Suprapubic skin (tissue), 4 donors: Measurements from ENCODE around the gene PCBP3.

Experiments used
- EP300 ChIP-seq: sonication (generic); formaldehyde crosslinking; IDR thresholded peaks from one replicate; pipeline ENCODE4 v1.6.1; 2017; ENCODE audit warnings: antibody characterized with exemption
- POLR2A ChIP-seq, 2 donors: fragments of 450-650 bp; IDR thresholded peaks; one replicate each; pipeline ENCODE4 v1.6.1; 2017; ENCODE audit warnings: antibody characterized with exemption in 2 of 2, mild to moderate bottlenecking in 2 of 2, moderate library complexity in 2 of 2
- POLR2AphosphoS5 ChIP-seq, 3 donors: sonication (generic); formaldehyde crosslinking; IDR thresholded peaks; one replicate each; pipeline ENCODE4 v1.6.1; 2017; ENCODE audit warnings: antibody characterized with exemption in 3 of 3
- TF ChIP-seq, protein P1 (sequence below), 2 donors: fragments of 200-600 bp in 1 of 2; fragments of 450-650 bp in 1 of 2; sonication (generic) in 1 of 2; IDR thresholded peaks; one replicate each; pipeline ENCODE4 v1.5.1; 2016 to 2019; ENCODE audit warnings: antibody characterized with exemption in 2 of 2, mild to moderate bottlenecking in 1 of 2, moderate library complexity in 1 of 2

DNA sequence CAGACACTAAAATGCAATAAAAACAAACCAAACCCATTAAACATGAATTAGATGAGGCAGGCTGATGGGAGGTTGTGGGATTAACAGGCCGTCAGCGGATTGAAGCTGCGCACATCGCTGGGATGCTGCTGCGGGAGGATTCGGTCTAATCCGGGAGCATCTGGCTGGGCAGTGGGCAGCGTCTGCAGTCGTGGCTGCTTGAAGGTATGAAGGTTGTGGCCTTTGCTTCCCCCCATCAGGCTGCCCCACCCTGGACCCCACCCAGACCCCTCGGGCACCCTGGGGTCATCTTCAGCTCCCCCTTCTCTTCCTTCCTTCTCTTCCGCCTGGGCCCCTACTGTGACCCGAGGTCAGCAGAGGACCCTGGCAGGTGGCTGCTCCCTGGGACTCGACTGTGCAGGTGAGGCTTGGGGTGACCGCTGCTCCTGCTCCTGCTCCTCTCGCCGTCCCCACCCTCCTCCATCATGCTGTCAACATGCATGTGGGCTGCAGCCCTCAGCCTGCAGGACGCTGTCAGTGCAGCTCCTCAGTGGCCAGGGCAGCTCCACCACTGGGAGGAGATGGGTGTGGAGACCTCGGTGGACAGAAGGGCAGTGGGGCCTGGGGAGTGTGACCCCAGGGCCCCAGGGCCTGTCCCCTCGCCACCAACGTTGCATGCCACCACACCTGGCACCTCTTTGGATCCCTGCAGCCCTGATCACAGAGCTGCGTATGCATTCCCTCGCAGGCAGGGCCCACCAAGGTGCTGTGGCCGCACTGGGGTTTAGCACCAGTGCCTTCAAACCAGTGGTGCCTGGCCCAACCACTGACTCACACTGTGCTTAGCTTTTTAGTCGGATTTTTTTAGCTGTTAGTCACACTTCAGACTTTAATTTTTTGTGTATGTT is 225.8 kb downstream of the PCBP3 start:
- TF ChIP-seq POLR2A (IDR thresholded peaks at IDR 0.05) (no peak), POLR2AphosphoS5 (IDR thresholded peaks at IDR 0.05) (no peak), EP300 (no peak)
- TF ChIP-seq, protein P1, sequence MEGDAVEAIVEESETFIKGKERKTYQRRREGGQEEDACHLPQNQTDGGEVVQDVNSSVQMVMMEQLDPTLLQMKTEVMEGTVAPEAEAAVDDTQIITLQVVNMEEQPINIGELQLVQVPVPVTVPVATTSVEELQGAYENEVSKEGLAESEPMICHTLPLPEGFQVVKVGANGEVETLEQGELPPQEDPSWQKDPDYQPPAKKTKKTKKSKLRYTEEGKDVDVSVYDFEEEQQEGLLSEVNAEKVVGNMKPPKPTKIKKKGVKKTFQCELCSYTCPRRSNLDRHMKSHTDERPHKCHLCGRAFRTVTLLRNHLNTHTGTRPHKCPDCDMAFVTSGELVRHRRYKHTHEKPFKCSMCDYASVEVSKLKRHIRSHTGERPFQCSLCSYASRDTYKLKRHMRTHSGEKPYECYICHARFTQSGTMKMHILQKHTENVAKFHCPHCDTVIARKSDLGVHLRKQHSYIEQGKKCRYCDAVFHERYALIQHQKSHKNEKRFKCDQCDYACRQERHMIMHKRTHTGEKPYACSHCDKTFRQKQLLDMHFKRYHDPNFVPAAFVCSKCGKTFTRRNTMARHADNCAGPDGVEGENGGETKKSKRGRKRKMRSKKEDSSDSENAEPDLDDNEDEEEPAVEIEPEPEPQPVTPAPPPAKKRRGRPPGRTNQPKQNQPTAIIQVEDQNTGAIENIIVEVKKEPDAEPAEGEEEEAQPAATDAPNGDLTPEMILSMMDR (IDR thresholded peaks at IDR 0.05): no peak
